ENCODE results near the gene MYO1H. TPM values are rescaled to one million over a fixed set of nuclear protein-coding genes. Genes with fewer than 3 reads are reported as not detected.
A peak's percentile ranks its signal among the peaks of the same experiment; 100 is the strongest.

The MYO1H gene
- total RNA-seq, 1 donor from 2014 or later, result 4.4 TPM

DNA sequence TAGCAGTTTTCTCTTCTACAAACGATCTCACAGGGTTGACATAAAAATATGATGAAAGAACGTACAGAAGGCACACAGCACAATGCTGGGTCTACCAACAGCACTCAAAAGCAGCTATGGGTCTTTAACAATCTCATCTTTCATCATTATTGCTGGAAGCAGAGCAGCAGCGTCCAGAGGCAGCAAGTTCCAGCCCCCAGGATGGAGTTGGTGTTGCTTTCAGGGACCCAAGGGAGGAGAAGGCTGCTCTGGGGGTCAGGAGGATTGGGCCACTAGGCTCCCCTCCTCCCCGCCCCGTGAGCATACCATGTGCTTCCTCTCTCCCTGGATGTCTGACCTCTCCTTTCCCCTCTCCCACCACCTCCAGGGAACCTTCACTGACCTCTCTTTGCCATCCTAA is 116.1 kb downstream of the MYO1H start:
- Mint-ChIP-seq H3K9me3 (ENCODE audit: unreplicated experiment) (no peaks in the 10 kb centered on the region), H3K4me3 (ENCODE audit: unreplicated experiment) (no peak overlapping the region), H3K27ac (ENCODE audit: unreplicated experiment) (peak overlapping the region; percentile 100), H3K27me3 (ENCODE audit: unreplicated experiment) (peaks cover 8% of the 10 kb centered on the region), H3K4me1 (ENCODE audit: unreplicated experiment) (peaks cover 95% of the 10 kb centered on the region), H3K36me3 (ENCODE audit: low read depth, unreplicated experiment) (peaks cover 55% of the 10 kb centered on the region)
- DNase-seq (ENCODE audit: low spot score), result no peak
- TF ChIP-seq, protein P1, sequence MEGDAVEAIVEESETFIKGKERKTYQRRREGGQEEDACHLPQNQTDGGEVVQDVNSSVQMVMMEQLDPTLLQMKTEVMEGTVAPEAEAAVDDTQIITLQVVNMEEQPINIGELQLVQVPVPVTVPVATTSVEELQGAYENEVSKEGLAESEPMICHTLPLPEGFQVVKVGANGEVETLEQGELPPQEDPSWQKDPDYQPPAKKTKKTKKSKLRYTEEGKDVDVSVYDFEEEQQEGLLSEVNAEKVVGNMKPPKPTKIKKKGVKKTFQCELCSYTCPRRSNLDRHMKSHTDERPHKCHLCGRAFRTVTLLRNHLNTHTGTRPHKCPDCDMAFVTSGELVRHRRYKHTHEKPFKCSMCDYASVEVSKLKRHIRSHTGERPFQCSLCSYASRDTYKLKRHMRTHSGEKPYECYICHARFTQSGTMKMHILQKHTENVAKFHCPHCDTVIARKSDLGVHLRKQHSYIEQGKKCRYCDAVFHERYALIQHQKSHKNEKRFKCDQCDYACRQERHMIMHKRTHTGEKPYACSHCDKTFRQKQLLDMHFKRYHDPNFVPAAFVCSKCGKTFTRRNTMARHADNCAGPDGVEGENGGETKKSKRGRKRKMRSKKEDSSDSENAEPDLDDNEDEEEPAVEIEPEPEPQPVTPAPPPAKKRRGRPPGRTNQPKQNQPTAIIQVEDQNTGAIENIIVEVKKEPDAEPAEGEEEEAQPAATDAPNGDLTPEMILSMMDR (IDR thresholded peaks at IDR 0.05; ENCODE audit: unreplicated experiment), result no peak

DNA sequence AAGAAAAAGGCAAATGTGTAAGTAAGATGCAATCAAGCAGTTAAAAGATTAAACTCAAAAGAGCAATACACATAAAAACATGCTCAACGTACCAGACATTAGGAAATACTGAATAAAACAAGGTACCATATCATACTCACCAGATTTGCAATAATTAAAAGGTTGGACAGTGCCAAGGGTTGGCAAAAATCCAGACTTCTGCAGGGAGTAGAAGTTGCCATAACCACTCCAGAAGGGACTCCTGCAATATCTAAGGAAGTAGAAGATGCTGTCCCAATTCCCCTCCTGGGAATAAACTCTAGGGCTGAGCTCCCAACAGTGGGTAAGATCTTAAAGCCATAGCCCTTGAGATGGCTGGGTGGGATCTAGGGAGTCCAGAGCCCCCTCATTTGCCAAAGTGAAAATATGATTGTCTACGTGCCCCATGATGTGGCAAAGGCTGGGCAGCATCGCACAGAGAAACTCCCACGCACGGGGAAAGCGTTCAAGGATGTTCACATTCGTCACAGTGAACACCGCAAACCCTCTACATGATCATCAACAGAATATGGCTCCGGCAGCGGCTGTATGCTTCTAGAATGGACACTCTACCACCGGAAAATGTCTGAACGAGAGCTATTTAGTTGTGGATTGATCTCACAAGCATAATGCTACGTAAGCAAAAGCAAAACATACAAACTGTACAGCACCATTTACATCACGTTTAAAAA is 117.1 kb downstream of the MYO1H start:
- DNase-seq (ENCODE audit: low spot score), result no peak
- peaks cover 6% of the 10 kb centered on the region for H3K27me3 Mint-ChIP-seq (ENCODE audit: unreplicated experiment)
- peak overlapping the region; percentile 100 for H3K27ac Mint-ChIP-seq (ENCODE audit: unreplicated experiment)
- TF ChIP-seq, protein P1 (IDR thresholded peaks at IDR 0.05; ENCODE audit: unreplicated experiment), result no peak
- no peaks in the 10 kb centered on the region for H3K9me3 Mint-ChIP-seq (ENCODE audit: unreplicated experiment)
- peak overlapping the region; percentile 42 for H3K4me3 Mint-ChIP-seq (ENCODE audit: unreplicated experiment)
- H3K36me3 Mint-ChIP-seq (ENCODE audit: low read depth, unreplicated experiment), result peaks cover 52% of the 10 kb centered on the region
- peaks cover 91% of the 10 kb centered on the region for H3K4me1 Mint-ChIP-seq (ENCODE audit: unreplicated experiment)

DNA sequence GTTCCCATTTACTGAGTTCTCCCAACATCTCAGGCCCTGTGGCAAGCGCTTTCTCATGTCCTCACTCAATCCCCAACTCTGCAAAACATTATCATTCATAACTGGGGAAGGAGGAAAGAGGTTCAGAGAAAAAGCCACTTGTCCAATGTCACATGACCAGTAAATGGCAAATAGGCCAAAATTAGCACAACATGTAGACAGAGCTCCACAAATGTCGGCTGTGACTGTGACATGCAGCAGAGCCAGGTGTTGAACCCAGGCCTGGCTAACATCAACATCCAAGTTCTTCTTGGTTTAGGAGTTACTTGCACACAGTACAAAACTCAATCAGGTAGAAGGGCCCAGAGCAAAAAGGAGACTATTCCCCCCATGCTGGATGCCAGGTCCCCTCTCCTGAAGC is 118.6 kb downstream of the MYO1H start:
- peaks cover 6% of the 10 kb centered on the region for H3K27me3 Mint-ChIP-seq (ENCODE audit: unreplicated experiment)
- no peak overlapping the region for H3K27ac Mint-ChIP-seq (ENCODE audit: unreplicated experiment)
- no peak overlapping the region for H3K4me3 Mint-ChIP-seq (ENCODE audit: unreplicated experiment)
- H3K36me3 Mint-ChIP-seq (ENCODE audit: low read depth, unreplicated experiment), result peaks cover 58% of the 10 kb centered on the region
- no peaks in the 10 kb centered on the region for H3K9me3 Mint-ChIP-seq (ENCODE audit: unreplicated experiment)
- H3K4me1 Mint-ChIP-seq (ENCODE audit: unreplicated experiment), result peaks cover 90% of the 10 kb centered on the region
- TF ChIP-seq, protein P1 (IDR thresholded peaks at IDR 0.05; ENCODE audit: unreplicated experiment), result no peak
- no peak for DNase-seq (ENCODE audit: low spot score)

DNA sequence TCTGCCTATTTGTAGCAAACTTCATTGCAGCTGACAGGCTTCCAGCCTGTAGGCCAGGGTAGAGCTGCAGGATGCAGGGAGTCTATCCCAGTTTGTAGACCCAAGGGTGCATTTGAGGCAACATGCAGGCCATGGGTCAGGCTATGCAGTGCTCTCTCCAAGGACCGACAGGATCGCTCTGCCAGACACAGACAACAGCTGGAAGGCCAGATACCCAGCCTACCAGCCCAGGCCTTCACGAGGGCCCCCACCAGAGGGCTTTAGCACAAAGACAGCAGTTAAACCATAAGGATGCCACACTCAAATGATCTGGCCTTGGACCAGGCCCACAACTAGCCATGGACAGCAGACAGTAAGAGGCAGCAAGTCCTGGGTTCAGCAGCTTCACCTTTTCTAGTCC is 119.1 kb downstream of the MYO1H start:
- Mint-ChIP-seq H3K4me3 (ENCODE audit: unreplicated experiment) (no peak overlapping the region), H3K9me3 (ENCODE audit: unreplicated experiment) (no peaks in the 10 kb centered on the region), H3K4me1 (ENCODE audit: unreplicated experiment) (peaks cover 85% of the 10 kb centered on the region), H3K27ac (ENCODE audit: unreplicated experiment) (no peak overlapping the region), H3K36me3 (ENCODE audit: low read depth, unreplicated experiment) (peaks cover 56% of the 10 kb centered on the region), H3K27me3 (ENCODE audit: unreplicated experiment) (peaks cover 6% of the 10 kb centered on the region)
- TF ChIP-seq, protein P1 (IDR thresholded peaks at IDR 0.05; ENCODE audit: unreplicated experiment), result no peak
- no peak for DNase-seq (ENCODE audit: low spot score)

DNA sequence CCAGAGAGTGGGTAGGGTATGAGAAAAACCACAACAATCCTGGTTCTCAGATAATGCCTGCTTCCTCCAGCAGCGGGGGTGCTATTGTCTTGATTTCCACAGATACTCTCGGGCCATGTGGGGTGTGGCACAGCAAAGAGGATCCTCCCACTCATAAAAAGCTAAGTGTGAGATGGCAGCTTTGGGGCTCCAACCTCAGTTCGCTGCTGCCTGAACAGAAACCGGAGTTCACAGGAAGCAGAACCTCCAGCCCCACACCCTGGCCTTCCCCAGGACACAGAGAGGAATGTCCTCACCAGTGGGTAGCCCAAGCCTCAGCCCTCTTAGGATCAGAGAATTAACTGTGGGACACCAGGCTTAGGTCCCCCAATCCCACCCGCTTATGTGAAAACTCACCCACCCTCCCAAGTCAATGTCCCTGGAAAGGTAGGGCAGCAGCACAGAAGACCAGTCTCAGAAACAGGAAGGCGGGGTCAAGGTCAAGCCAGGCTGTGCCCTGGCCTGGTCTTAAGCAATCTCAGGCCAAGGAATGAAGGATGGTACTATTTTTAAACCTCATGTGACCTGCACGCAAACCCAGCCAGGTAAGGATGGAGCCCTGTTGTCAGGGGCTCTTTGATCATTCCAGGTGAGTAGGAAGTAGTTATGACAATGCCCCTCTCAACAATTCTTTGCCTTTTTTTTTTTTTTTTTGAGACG is 120.4 kb downstream of the MYO1H start:
- DNase-seq (ENCODE audit: low spot score), result no peak
- H3K4me1 Mint-ChIP-seq (ENCODE audit: unreplicated experiment), result peaks cover 75% of the 10 kb centered on the region
- H3K4me3 Mint-ChIP-seq (ENCODE audit: unreplicated experiment), result peak overlapping the region; percentile 47
- H3K27me3 Mint-ChIP-seq (ENCODE audit: unreplicated experiment), result peaks cover 5% of the 10 kb centered on the region
- TF ChIP-seq, protein P1 (IDR thresholded peaks at IDR 0.05; ENCODE audit: unreplicated experiment), result no peak
- H3K9me3 Mint-ChIP-seq (ENCODE audit: unreplicated experiment), result no peaks in the 10 kb centered on the region
- peaks cover 56% of the 10 kb centered on the region for H3K36me3 Mint-ChIP-seq (ENCODE audit: low read depth, unreplicated experiment)
- peak overlapping the region; percentile 90 for H3K27ac Mint-ChIP-seq (ENCODE audit: unreplicated experiment)
